HFFc6 (cell line): ENCODE results near the gene ATP11A. TPM values are rescaled to one million over a fixed set of nuclear protein-coding genes. Genes with fewer than 3 reads are reported as not detected.
"Not testable (repeated sequence)": the region's sequence is repeated elsewhere in the genome, so short reads cannot be mapped to it uniquely, and the experiment has no call there.

Experiments
- DNase-seq: peaks from one replicate; pipeline ENCODE4 v3.0.0-alpha.2; 2018
- H3K27ac Mint-ChIP-seq: 2 replicates; pipeline ENCODE4 v1.8.0; 2020; ENCODE audit warnings: mild to moderate bottlenecking, mixed read lengths
- H3K27me3 Mint-ChIP-seq: 2 replicates; pipeline ENCODE4 v1.8.0; 2021; ENCODE audit warnings: mild to moderate bottlenecking, moderate library complexity, mixed read lengths; ENCODE audit not compliant: insufficient read depth
- H3K36me3 Mint-ChIP-seq: 2 replicates; pipeline ENCODE4 v1.8.0; 2021; ENCODE audit warnings: low read depth, mixed read lengths
- H3K4me1 Mint-ChIP-seq: 2 replicates; pipeline ENCODE4 v1.8.0; 2020; ENCODE audit warnings: low read depth, mixed read lengths
- H3K4me3 Mint-ChIP-seq: 2 replicates; pipeline ENCODE4 v1.8.0; 2020; ENCODE audit warnings: mild to moderate bottlenecking, moderate library complexity, mixed read lengths
- H3K9me3 Mint-ChIP-seq: 2 replicates; pipeline ENCODE4 v1.8.0; 2020; ENCODE audit warnings: mild to moderate bottlenecking, mixed read lengths
- CTCF ChIP-seq: fragments of 200-600 bp; sonication (generic); IDR thresholded peaks from 2 replicates; pipeline ENCODE4 v1.5.0; 2021; ENCODE audit warnings: antibody characterized with exemption, mild to moderate bottlenecking
- total RNA-seq, 6 experiments: library from RNA; stranded (reverse); fragmentation: NEBNext Ultra II Directional; extraction: Animal tissue kit (Norgen Biotek cat#: 25700); gene quantifications; 2 replicates in 1 of 6; 3 replicates in 5 of 6; pipeline ENCODE4 v1.2.3, GENCODE V29; 2021

The ATP11A gene
- total RNA-seq, 6 experiments from 2014 or later, result 4.3 to 29.9 (median 6.5) TPM

GRCh38 chr13:112784811-112785482 is 95.1 kb downstream of the ATP11A start:
- Mint-ChIP-seq H3K4me1 (peaks cover 4% of the 10 kb centered on the region; the same call in 1 of the 2 replicates), H3K27ac (no peak overlapping the region), H3K27me3 (peaks cover 1% of the 10 kb centered on the region; the same call in 1 of the 2 replicates), H3K4me3 (no peak overlapping the region), H3K36me3 (peaks cover 9% of the 10 kb centered on the region), H3K9me3 (peaks cover 14% of the 10 kb centered on the region; the same call in 1 of the 2 replicates)
- no peak for TF ChIP-seq CTCF
- no peak for DNase-seq

GRCh38 chr13:112785483-112785856 is 95.6 kb downstream of the ATP11A start:
- H3K27ac Mint-ChIP-seq, result no peak overlapping the region
- peaks cover 9% of the 10 kb centered on the region for H3K36me3 Mint-ChIP-seq
- DNase-seq, result no peak
- peaks cover 14% of the 10 kb centered on the region; the same call in 1 of the 2 replicates for H3K9me3 Mint-ChIP-seq
- H3K4me3 Mint-ChIP-seq, result no peak overlapping the region
- no peak for TF ChIP-seq CTCF
- peaks cover 2% of the 10 kb centered on the region; the same call in 1 of the 2 replicates for H3K27me3 Mint-ChIP-seq
- peaks cover 4% of the 10 kb centered on the region; the same call in 1 of the 2 replicates for H3K4me1 Mint-ChIP-seq

GRCh38 chr13:112786810-112787209 is 97.0 kb downstream of the ATP11A start:
- DNase-seq, H3K27me3 Mint-ChIP-seq, H3K36me3 Mint-ChIP-seq, H3K4me1 Mint-ChIP-seq, H3K4me3 Mint-ChIP-seq, H3K27ac Mint-ChIP-seq: not testable (repeated sequence)
- H3K9me3 Mint-ChIP-seq, result peaks cover 14% of the 10 kb centered on the region; the same call in 1 of the 2 replicates

- Mint-ChIP-seq H3K27me3 (peaks cover 2% of the 10 kb centered on the region; the same call in 1 of the 2 replicates), H3K4me1 (no peaks in the 10 kb centered on the region), H3K9me3 (peaks cover 10% of the 10 kb centered on the region; the same call in 1 of the 2 replicates), H3K36me3 (peaks cover 12% of the 10 kb centered on the region), H3K27ac (no peak overlapping the region), H3K4me3 (no peak overlapping the region)
- no peak for DNase-seq
- no peak for TF ChIP-seq CTCF
Measured at GRCh38 chr13:112790735-112791641, 101.2 kb downstream of the ATP11A start.

GRCh38 chr13:112791663-112792440 is 102.0 kb downstream of the ATP11A start:
- H3K4me1 Mint-ChIP-seq, result no peaks in the 10 kb centered on the region
- H3K27ac Mint-ChIP-seq, result no peak overlapping the region
- H3K36me3 Mint-ChIP-seq, result peaks cover 14% of the 10 kb centered on the region
- no peak overlapping the region for H3K4me3 Mint-ChIP-seq
- H3K27me3 Mint-ChIP-seq, result peaks cover 2% of the 10 kb centered on the region; the same call in 1 of the 2 replicates
- no peak for DNase-seq
- no peak for TF ChIP-seq CTCF
- peaks cover 7% of the 10 kb centered on the region; the same call in 1 of the 2 replicates for H3K9me3 Mint-ChIP-seq
